Cardiac muscle cell (in vitro differentiated cells and primary cell): ENCODE measurements around the gene INTS3. TPM values are rescaled to one million over a fixed set of nuclear protein-coding genes. Genes with fewer than 3 reads are reported as not detected.
"Not testable (repeated sequence)": the region's sequence is repeated elsewhere in the genome, so short reads cannot be mapped to it uniquely, and the experiment has no call there.

Experiments
- DNase-seq, 2 donors: peaks; one replicate each; pipeline versions ENCODE4 v3.0.0 to v3.0.0-alpha.2; 2010 to 2017; ENCODE audit warnings: low read depth in 1 of 2, low spot score in 1 of 2
- H3K27ac ChIP-seq: fragments of 200-600 bp; sonication (generic); 2 replicates; pipeline ENCODE4 v1.5.1; 2016
- H3K27me3 ChIP-seq: fragments of 200-600 bp; sonication (generic); 2 replicates; pipeline ENCODE4 v1.6.0; 2016; ENCODE audit warnings: control low read depth
- H3K36me3 ChIP-seq: fragments of 200-600 bp; sonication (generic); 2 replicates; pipeline ENCODE4 v1.5.1; 2016; ENCODE audit warnings: control low read depth
- H3K4me1 ChIP-seq: fragments of 200-600 bp; sonication (generic); 2 replicates; pipeline ENCODE4 v1.8.1; 2017; ENCODE audit warnings: low read depth, mild to moderate bottlenecking, mixed run types
- H3K4me3 ChIP-seq: fragments of 200-600 bp; sonication (generic); 2 replicates; pipeline ENCODE4 v1.5.1; 2016; ENCODE audit warnings: mild to moderate bottlenecking
- H3K9me3 ChIP-seq: fragments of 200-600 bp; sonication (generic); 2 replicates; pipeline ENCODE4 v1.5.1; 2017; ENCODE audit warnings: low read depth, mild to moderate bottlenecking, control low read depth
- CTCF ChIP-seq: IDR thresholded peaks from 2 replicates; pipeline ENCODE4 v1.5.1; 2012; ENCODE audit warnings: low read depth, mild to moderate bottlenecking, low read length
- polyA plus RNA-seq: library from polyadenylated mRNA; unstranded; fragments of >200 nt; fragmentation: Nextera tagmentation; extraction: Ambion mirVana; gene quantifications from 2 replicates; pipeline ENCODE4 v1.2.1, GENCODE V29; 2016
- total RNA-seq: library from RNA; depleted of rRNA; stranded (reverse); fragments of >200 nt; gene quantifications from 2 replicates; pipeline ENCODE4 v1.2.3, GENCODE V29; 2016

Gene INTS3
- total and polyA plus RNA-seq, 2 experiments from 2014 or later = 39.7 to 73.5 TPM

GRCh38 chr1:153760440-153760839 is 32.6 kb downstream of the INTS3 start:
- Histone ChIP-seq H3K4me3 (no peak overlapping the region), H3K36me3 (peaks cover 49% of the 10 kb centered on the region), H3K27ac (no peak overlapping the region), H3K4me1 (no peaks in the 10 kb centered on the region), H3K27me3 (no peaks in the 10 kb centered on the region), H3K9me3 (no peaks in the 10 kb centered on the region)
- TF ChIP-seq CTCF = no peak
- DNase-seq = peak in 1 of 2 donors; percentile 47

GRCh38 chr1:153763365-153764225 is 35.7 kb downstream of the INTS3 start:
- peak in 1 of 2 donors; percentile 59 for DNase-seq
- Histone ChIP-seq H3K27ac (no peak overlapping the region), H3K27me3 (no peaks in the 10 kb centered on the region), H3K4me1 (no peaks in the 10 kb centered on the region), H3K4me3 (no peak overlapping the region), H3K36me3 (peaks cover 53% of the 10 kb centered on the region), H3K9me3 (no peaks in the 10 kb centered on the region)
- TF ChIP-seq CTCF = no peak

- Histone ChIP-seq H3K4me1 (no peaks in the 10 kb centered on the region), H3K36me3 (peaks cover 55% of the 10 kb centered on the region)
- DNase-seq = no peak
These were observed 36.5 kb downstream of the INTS3 start for GRCh38 chr1:153764310-153764709.

GRCh38 chr1:153766663-153767062 is 38.8 kb downstream of the INTS3 start:
- H3K4me3 ChIP-seq, DNase-seq, H3K27ac ChIP-seq, H3K4me1 ChIP-seq, H3K9me3 ChIP-seq, H3K27me3 ChIP-seq: not testable (repeated sequence)
- H3K36me3 ChIP-seq = peaks cover 60% of the 10 kb centered on the region

More at GRCh38 chr1:153764310-153764709, 36.5 kb downstream of the INTS3 start:
- H3K9me3 ChIP-seq = no peaks in the 10 kb centered on the region
- no peak for TF ChIP-seq CTCF
- no peak overlapping the region for H3K27ac ChIP-seq
- no peak overlapping the region for H3K4me3 ChIP-seq
- H3K27me3 ChIP-seq = no peaks in the 10 kb centered on the region

GRCh38 chr1:153767519-153767918 is 39.7 kb downstream of the INTS3 start:
- Histone ChIP-seq H3K4me1 (no peaks in the 10 kb centered on the region), H3K4me3 (no peak overlapping the region), H3K27me3 (no peaks in the 10 kb centered on the region), H3K27ac (no peak overlapping the region), H3K36me3 (peaks cover 59% of the 10 kb centered on the region), H3K9me3 (no peaks in the 10 kb centered on the region)
- no peak for TF ChIP-seq CTCF
- DNase-seq = no peak

GRCh38 chr1:153768316-153769181 is 40.7 kb downstream of the INTS3 start:
- H3K27ac ChIP-seq = no peak overlapping the region
- H3K4me1 ChIP-seq = no peaks in the 10 kb centered on the region
- H3K9me3 ChIP-seq = no peaks in the 10 kb centered on the region
- TF ChIP-seq CTCF = no peak
- H3K36me3 ChIP-seq = peaks cover 58% of the 10 kb centered on the region
- no peak for DNase-seq
- H3K4me3 ChIP-seq = no peak overlapping the region
- H3K27me3 ChIP-seq = no peaks in the 10 kb centered on the region
